NCI-H446 treated with DMSO at 0.1 percent for 48 hours (cell line): ENCODE data around the gene LDAH.
"Not testable (repeated sequence)": the region's sequence is repeated elsewhere in the genome, so short reads cannot be mapped to it uniquely, and the experiment has no call there.

Experiments
- DNase-seq: peaks from one replicate; lab custom pipeline; 2025; lab: John Stamatoyannopoulos, UW

The LDAH gene

DNA sequence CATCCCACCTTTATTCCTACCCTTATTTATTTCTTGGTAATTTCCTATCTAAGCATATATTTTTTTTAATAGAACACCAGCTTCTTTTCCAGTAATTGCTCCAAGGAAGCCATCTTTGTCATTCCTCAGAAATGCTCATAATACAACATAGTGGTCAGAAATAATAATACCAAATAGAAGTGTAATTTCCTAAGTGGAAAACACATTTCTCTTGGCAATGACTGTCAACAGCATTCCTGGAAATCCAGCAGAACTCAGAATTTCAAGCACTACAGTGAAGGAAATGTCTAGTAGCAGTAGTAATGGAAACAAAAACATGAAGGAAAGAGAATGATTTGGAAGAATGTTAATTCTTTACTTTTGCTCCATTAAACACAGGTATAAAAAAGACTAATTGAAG lies 99.4 kb downstream of the LDAH start:
- no peak for DNase-seq

DNA sequence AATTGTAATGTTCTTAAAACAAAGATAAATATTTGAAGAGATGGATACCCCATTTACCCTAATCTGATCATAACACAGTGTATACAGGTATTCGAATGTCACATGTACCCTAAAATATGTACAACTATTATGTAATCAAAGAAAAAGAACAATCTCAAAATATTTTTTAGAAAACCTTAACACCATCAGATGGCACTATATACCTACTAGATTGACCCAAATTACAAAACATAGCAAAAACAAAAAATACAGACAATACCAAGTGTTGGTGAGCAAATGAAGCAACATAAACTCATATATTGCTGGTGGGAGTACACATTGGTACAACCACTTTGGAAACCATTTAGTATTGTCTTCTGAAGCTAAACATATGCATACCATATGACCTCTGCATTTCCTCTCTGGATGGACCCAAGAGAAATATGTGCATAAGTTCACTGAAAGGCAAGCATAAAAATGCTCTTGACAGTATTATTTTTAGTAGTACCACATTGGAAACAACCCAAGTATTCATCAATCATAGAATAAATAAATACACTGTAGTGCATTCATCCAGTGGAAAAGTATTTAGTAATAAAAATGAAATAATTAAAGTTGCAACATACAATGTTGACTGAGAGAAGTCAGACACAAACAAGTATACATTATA lies 100.2 kb downstream of the LDAH start:
- DNase-seq, result no peak

DNA sequence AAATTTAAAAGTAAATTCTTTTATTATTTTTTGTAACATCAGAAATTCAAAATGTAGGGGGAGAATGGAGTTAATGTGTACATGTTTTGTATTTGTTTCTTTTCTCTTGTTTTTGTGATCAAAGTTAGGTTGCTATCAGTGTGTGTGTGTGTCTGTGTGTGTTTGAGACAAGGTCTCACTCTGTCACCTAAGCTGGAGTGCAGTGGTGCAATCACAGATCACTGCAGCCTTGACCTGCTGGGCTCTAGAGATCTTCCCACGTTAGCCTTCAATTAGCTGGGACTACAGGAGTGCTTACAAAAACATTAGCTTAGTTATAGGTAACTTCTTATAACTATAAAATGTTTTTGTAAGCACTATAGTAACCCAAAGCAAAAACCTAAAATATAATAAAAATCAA lies 105.3 kb downstream of the LDAH start:
- DNase-seq, result no peak

DNA sequence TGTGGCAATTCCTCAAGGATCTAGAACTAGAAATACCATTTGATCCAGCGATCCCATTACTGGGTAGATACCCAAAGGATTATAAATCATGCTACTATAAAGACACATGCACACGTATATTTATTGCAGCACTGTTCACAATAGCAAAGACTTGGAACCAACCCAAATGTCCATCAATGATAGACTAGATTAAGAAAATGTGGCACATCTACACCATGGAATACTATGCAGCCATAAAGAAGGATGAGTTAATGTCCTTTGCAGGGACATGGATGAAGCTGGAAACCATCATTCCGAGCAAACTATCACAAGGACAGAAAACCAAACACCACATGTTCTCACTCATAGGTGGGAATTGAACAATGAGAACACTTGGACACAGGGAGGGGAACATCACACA lies 106.7 kb downstream of the LDAH start:
- not testable (repeated sequence) for DNase-seq

DNA sequence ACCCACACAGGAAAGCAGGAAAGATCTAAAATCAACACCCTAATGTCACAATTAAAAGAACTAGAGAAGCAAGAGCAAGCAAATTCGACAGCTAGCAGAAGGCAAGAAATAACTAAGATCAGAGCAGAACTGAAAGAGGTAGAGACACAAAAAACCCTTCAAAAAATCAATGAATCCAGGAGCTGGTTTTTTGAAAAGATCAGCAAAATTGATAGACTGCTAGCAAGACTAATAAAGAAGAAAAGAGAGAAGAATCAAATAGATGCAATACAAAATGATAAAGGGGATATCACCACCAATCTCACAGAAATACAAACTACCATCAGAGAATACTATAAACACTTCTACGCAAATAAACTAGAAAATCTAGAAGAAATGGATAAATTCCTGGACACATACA lies 108.5 kb downstream of the LDAH start:
- not testable (repeated sequence) for DNase-seq

DNA sequence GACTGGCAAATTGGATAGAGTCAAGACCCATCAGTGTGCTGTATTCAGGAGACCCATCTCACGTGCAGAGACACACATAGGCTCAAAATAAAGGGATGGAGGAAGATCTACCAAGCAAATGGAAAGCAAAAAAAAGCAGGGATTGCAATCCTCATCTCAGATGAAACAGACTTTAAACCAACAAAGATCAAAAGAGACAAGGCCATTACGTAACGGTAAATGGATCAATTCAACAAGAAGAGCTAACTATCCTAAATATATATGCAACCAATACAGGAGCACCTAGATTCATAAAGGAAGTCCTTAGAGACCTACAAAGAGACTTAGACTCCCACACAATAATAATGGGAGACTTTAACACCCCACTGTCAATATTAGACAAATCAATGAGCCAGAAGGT lies 109.3 kb downstream of the LDAH start:
- not testable (repeated sequence) for DNase-seq

DNA sequence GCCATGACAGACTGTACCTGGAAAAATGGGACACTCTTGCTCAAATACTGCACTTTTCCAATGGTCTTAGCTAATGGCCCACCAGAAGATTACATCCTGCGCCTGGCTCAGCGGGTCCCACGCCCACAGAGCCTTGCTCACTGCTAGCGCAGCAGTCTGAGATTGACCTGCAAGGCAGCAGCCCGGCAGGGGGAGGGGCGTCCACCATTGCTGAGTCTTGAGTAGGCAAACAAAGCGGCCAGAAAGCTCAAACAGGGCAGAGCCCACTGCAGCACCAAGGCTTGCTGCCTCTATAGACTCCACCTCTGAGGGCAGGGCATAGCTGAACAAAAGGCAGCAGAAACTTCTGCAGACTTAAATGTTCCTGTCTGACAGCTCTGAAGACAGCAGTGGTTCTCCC lies 111.3 kb downstream of the LDAH start:
- DNase-seq, result not testable (repeated sequence)

DNA sequence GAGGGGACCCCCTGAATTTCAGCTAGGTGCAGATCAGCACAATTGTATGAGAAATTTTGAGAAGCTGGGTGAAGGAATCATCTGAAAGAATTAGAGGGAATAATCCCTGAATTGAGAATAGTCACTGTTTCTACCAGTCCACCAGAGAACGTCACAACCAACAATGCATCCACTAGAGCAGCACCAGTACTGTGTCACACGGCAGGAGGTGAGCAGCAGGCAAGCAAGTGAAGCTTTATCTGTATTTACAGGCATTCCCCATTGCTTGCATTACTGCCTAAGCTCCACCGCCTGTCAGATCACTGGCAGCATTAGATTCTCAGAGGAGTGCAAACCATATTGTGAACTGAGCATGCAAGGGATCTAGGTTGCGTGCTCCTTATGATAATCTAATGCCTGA lies 115.3 kb downstream of the LDAH start:
- DNase-seq, result no peak

DNA sequence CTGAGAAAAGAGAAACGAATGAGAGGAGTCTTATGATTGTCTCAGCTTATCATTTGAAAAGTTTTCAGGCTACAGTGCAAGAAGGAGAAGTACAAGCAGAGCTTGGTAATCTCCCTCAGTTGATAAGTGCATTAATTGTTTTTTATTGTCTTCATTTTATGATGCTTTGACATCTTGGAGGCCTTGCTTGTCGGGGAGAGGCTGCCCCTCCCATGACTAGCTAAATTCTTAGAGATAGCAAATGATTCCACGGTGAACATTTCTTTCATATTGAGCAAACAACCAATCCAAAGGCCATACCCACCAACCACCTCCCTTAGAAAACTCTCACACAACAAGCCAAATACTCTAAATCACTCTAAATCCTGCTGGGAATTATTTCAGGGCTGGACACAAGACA lies 116.1 kb downstream of the LDAH start:
- DNase-seq, result no peak

DNA sequence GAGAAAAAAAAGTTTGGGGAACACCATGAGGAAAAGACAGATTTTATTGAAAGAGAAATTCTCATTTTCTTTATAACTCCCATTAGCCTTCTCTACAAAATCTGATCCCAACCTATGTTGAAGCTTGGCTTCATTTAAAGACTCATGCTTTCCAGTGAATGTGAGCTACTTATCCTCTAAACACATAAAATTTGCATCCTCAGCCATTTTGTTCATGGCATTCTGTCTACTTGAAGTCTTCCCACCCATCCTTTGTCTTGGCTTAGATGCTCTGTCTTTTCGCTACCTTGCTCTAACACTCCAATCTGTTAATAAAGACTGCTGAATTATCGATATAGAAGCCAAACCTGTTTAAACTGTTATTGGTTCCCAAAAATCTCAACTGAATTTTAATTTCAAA lies 116.7 kb downstream of the LDAH start:
- DNase-seq, result no peak

DNA sequence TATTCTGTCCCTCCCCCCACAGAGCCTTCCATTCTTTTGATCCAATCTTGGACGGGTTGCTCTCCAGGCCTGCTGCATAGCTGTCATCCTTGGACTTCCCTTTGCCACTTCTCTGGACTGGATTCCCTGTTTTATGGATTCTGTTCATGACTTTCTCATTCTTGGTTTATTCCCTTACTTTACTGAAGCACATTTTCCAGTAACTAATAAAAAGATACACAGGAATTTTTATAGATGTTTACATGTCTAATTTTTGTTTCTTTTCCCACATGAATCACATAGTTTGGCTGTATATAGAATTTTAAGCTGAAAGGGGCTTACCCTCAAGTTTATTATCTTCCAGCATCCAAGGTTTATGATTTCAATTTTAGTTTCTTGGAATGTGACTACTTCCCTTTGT lies 118.0 kb downstream of the LDAH start:
- DNase-seq, result no peak

DNA sequence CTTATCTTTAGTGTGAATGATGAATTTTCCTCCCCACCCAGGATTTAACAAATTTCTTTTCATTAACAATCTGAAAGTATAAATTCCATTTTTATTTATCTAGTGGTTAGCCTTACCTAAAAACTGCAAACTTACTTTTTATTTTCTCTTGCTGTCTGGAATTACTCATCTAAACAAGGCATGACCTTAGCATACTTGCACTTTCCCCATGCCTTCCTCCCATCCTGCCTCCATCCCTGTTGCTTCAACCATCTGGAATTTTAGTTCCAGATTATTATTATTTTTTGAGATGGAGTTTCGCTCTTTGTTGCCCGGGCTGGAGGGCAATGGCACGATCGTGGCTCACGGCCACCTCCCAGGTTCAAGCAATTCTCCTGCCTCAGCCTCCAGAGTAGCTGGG lies 120.3 kb downstream of the LDAH start:
- no peak for DNase-seq

DNA sequence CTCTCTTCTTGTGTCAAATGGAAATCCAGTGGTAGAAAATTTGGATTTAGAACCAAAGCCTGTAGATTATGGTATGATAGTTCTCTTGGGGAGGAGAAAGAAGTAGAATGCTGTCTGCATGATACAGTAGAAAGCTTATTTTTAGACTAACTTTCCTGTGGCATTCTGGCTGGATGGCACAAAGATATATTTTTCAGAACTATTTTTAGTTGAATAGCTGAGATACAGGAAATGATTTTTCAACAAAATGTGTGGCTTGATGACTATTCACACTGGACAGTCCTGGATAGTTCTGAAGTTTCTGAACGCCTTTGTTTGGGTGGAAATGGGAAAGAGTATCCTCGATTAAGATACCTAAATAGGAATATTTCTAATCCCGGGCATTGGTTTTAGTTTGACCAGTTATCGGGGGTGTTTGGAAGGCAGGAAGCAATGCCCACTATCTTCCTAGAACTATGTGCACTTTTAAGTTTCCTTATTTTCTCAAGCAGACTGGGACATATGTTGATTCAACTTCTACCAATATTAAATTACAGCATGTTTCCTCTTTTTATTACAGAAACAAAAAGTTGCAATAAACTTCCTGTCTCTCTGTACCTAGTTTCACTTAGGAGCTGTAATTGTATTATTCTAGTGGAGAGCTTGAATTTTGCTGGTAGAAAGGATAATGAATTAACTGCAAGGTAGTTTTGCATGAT lies 123.8 kb downstream of the LDAH start:
- DNase-seq, result no peak

DNA sequence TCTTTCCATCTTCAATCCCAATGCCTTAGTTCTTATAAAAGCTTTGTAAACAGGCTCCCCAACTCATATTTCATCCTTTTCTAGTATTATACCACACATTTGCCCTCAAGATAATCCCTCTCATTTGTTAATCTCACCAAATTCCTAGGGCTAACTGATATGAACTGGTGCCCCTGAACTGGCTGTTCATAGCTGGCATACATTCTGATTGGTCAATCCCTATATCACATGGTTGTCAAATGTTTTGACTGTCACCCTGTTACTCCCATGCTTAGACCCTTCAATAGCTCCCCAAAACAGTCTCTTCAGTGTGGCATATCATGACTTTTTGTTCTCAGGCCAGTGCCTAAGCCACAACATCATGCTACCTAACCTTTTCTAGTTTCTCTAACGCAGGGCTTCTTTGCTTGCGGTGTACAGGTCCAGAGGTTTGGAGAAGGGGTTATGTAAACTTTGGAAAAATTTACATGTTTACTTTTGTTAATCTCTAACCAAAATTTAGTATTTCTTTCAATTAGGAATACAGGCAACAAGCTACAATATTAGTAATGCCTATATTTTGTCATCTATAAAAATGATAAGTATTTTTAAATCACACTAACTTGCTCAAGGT lies 125.5 kb downstream of the LDAH start:
- DNase-seq, result no peak

DNA sequence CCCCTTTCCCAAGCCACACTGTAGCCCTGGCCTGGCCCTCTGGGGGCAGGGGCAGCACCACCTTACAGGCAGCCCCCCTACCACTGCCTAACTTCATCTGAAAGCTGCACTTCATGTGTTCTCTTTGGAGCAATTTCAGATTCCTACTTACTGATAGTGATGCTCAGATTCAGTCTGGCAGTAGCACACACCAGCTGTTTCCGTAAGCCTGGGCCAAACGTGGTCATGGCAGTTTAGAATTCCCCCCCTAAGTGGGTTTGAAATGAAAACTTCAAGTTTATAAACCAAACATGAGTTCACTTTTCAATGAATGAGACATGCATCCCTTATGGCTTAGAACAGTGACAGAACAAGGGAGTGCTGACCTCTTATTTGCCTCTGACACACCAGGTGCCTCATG lies 126.5 kb downstream of the LDAH start:
- no peak for DNase-seq

DNA sequence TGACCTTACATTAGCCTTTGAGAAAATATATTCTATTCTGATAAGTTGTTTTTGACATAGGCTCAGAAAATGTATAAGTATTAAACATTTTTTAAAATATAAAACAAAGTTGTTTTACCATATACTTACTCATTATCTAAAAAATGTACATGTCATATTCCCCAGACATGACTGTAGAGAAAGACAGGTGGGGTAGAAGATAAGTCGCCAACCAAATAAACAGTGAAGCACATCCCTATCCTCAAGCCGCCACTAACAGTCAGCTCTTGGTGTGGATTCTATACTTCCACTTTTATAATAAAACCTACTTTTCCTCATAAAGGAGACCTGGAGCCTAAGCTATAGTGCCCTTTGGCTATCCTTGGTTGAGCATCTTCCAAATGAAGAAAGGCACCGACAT lies 129.6 kb downstream of the LDAH start:
- no peak for DNase-seq

DNA sequence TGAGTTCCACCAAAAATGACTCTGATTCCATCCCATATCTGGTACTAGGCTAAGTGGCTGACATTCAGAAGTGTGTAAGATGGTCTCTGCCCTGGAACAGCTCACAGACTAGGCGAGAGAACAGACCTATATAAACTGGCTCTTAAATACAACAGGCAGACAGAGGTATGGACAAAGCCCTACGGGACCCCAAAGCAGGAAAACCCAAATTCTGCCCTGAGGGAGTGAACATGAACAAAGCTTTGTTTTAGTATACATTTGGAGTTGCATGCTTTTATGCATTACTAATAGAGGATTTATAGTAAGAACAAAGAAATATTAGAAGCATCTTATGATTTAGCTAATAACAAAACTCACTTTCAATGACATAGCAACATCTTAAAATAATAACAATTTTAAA lies 130.8 kb downstream of the LDAH start:
- no peak for DNase-seq

DNA sequence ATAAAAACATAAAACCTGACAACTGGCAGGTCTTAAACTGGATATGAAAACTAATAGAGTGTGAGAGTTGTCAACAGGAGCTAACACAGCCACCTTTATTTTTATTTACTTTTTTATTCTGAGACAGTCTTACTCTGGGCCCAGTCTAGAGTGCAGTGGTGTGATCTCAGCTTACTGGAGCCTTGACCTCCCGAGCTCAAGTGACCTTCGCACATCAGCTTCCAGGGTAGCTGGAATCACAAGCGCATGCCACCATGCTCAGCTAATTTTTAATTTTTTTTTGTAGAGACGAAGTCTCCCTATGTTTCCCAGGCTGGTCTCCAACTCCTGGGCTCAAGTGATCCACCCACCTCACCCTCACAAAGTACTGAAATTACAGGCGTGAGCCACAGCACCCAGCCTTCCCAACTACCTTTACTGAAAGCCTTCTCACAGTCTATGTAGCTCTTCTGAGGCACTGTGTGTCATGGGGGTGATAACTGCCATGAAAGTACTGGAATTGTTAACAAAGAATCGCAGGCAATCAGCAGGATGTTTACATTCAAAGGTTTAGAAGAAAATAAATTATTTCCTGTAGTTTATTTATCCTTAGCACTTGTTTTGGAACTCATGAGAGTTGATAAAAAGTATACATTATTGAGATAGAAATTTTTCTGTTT lies 131.7 kb downstream of the LDAH start:
- DNase-seq, result no peak

DNA sequence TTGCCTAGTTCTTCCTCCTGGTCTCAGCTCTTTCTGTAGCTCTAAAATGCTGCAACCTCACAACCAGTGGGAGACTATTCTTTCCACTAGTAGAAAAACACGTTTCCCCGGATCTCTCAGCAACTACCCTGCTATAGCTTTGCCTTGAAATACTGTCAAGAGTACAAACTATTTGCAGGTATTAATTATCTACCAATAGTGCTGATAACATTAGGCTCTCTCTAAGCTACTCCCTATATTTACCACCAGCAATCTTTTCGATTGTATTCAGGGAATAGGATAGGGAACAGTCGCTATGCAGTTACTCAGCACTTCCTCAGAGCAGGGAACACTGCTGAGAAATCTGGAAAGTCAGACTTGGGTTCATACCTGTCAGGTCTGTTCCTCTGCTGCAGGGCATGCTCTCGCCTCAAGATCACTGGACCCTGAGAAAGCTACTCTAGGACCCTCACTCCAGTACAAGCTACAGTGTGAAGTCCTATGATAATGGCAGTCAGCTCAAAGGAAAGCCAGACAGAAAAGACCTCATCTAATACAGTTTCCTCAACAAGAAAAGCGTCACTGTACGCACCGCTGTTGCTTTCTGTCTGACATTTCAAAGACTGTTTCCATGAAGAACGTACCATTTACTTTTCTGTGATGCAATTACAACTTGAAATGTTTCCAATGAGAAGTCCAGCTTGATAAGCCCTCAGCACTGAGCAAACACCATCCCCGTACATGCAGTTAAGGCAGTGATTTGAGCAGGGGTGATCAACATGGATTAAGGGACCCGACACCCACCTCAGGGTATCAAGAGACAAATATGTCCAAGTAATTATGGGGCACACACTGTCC lies 133.3 kb downstream of the LDAH start:
- no peak for DNase-seq

DNA sequence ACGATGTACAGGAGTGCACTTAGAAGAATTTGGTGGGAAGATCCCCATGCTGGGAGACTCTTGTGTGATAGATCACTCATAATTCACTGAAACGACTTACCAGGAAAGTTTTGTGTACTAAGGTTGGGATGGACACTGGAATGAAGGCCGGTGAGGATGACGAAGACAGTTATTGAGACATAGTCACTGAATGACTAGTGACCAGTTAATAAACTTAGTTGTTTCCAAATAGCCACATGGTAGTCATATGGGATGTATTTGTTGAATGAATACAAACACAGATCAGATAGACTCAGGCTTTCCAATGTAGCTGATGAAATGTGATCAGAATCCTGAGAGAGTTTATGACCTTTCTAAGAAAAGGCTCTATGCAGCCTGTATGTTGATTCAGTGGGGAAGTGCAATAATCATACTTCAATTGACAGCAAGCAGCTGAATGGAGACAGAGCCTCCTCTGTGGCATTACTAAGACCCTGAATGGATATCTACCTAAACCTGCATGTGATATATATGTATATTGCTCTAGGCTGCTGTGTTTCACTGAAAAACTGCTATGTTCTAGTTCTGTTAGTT lies 135.6 kb downstream of the LDAH start:
- DNase-seq, result no peak

DNA sequence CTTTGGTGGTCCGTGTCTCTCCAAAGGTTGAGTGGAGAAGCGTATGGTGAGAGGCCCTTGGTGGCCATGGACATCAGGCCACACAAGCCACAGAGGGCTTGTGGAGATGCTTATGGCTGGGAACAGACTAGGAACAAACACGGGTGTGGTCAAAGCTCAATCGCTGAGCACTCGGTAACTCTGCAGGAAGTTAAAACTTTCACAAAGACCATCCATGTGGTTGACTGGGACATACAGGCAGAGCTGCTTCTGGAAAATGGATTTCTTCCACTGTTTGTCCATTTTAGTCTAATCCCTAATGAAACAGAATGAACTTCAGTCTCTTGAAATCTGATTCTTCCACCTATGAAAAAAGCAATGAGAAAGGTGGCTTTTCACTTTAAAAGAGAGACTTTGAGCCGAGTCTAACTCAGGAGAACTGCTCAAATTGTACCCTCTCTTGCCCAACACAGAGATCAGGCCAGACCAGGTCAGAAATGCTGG lies 138.3 kb downstream of the LDAH start:
- no peak for DNase-seq
